HG03060 (cell line): Measurements from ENCODE around the gene NOL12.

Experiments used
- ATAC-seq: cut with Tn5 transposase; IDR thresholded peaks from one replicate; pipeline ENCODE4 v1.9.1; 2021; ENCODE audit warnings: low read depth, moderate number of reproducible peaks; ENCODE audit not compliant: unreplicated experiment

Gene NOL12

GRCh38 chr22:37659066-37659896 lies 26.9 kb upstream of the NOL12 start:
- no peak for ATAC-seq

DNA sequence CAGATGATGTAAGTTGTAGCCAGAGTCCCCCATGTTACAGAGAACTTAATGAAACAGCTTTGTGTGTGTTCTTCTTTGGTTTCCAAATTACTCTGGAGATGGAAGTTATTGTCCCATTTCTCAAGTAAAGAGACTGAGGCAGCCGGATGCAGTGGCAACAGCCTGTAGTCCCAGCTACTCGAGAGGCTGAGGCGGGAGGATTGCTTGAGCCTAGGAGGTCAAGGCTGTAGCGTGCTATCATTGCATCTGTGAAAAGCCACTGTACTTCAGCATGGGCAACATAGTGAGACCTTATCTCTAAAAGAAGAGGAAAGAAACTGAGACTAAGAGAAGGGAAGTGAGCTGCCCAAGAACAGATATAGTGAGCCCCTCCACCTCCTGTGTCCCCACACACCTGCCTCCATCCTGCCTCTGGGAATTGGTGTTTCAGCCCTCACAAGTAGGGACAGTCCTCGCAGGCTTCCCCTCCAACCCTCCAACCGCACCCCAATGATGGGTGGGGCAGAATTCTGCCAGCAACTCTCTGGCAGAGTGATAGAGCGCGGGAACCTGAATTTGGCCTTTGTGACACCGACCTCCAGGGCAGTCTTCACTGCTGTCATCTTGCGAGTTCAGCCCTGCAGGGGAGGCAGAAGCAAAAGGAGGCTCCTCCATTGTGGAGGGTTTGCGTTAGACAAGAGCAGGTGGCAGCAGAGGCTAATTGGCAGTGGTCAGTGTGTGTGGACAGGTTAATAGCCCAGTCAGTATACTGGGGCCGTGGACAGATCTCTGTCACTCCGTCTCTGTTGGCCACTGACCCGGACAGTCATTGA lies 26.0 kb upstream of the NOL12 start:
- no peak for ATAC-seq

DNA sequence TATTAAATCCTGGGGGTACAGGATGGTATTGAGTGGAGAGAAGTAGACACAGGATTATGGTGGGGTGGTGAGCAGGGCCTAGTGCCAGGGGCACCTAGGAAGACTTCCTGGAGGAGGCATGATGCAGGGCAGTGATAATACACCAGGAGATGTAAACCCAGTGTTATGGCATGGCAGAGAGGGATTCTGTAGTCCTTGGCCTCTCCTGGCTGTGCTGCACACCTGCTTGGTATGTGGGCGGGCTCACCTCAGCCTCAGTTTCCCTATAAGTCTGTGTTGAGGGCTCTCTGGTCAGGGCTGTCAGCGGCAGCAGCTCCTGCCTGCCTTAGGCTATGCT lies 25.5 kb upstream of the NOL12 start:
- ATAC-seq, result no peak

DNA sequence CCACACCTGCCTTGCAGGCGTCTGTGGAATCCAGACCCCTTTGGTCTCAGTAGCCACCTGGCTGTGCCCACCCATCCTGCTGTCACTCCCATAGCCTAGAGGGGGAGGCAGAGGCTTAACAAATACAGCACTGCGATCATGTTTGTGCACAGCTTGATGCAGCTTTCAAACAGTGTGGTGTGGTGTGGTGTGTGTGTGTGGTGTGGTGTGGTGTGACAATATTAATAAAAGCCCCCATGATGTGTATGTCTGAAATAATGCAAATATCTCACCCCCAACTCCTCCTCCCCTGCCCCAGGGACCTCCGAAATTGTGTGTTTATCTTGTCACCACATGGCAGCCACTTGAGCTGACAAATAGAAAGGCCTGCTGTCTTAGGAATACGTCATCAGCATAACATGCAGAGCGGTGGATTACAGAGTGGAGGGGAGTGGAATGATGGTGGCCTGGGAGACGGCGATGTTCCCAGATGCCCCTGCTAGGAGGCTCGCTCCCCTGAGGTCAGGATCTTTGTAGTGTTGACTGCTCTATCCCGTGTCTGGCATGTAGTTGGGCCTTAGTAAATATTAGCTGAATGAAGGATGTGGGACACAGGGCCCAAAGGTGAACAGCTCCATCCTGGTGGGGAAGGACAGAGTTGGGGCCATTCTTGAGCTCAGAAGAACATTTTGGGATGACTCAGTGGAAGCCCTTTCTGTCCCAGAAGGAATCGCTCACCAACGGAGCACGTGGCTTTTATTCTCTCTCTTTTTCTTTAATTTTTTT lies 24.8 kb upstream of the NOL12 start:
- no peak for ATAC-seq

DNA sequence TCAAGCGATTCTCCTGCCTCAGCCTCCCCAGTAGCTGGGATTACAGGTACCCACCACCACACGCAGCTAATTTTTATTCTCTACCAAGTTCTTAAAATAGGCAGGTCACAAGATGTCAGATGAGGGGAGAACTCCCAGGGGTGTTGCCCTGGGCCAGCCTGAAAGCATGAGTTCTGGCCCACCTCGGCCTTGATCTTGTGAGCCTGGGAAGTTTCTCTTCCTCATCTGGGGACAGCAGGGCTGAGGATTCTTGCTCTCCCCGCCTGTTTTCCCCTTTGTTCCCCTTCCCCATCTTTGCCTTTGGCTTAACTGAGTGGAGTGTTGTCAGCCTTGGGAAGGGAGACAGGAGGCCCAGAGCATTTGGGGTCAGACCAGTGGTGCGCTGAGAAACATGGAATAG lies 24.1 kb upstream of the NOL12 start:
- ATAC-seq, result no peak

GRCh38 chr22:37663521-37664140 lies 22.5 kb upstream of the NOL12 start:
- ATAC-seq, result no peak

DNA sequence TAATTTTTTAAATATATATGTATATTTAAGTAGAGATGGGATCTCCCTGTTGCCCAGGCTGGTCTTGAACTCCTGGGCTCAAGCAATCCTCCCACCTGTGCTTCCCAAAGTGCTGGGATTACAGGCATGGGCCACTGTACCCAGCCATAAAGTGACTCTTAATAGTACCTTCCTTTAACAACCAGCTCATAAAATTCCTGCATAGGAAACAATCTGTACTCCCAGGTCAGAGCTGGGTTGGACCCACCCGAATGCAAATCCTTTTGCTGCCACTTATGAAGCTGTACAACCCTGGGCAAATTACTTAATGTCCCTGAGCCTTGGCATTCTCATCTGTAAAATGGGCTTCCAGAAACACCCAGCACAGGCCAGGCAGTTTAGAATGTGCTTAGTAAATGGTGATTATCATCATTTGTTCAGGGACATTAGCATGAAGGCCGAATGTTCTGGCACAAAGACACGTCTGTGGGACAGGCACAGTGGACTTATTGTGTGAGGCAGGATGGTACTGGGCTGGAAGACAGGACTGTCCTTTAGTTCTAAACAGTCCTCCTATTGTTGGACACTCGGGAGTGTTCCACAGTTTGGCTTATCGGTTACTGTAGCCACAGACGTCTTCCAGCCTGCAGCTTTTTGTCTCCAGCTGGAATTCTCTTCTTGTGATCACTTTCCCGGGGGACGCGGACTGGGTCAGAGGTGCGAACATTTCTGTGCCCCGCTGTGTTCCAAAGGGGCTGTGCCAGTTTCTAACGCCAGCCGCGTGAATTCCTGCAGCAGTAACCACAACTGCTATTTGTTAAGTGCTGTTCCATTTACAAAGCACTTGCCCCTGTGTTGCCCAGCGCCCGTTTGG lies 21.7 kb upstream of the NOL12 start:
- ATAC-seq, result no peak

DNA sequence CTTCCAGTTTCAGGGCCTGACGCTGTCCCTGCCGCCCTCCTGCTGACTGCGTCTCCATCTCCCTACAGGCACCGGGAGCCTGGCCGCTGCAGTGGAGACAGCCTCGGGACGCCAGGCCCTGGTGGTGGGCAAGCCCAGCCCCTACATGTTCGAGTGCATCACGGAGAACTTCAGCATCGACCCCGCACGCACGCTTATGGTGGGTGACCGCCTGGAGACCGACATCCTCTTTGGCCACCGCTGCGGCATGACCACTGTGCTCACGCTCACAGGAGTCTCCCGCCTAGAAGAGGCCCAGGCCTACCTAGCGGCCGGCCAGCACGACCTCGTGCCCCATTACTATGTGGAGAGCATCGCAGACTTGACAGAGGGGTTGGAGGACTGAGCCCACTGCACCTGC lies 20.7 kb upstream of the NOL12 start:
- no peak for ATAC-seq

GRCh38 chr22:37669586-37669985 lies 16.6 kb upstream of the NOL12 start:
- ATAC-seq, result no peak

DNA sequence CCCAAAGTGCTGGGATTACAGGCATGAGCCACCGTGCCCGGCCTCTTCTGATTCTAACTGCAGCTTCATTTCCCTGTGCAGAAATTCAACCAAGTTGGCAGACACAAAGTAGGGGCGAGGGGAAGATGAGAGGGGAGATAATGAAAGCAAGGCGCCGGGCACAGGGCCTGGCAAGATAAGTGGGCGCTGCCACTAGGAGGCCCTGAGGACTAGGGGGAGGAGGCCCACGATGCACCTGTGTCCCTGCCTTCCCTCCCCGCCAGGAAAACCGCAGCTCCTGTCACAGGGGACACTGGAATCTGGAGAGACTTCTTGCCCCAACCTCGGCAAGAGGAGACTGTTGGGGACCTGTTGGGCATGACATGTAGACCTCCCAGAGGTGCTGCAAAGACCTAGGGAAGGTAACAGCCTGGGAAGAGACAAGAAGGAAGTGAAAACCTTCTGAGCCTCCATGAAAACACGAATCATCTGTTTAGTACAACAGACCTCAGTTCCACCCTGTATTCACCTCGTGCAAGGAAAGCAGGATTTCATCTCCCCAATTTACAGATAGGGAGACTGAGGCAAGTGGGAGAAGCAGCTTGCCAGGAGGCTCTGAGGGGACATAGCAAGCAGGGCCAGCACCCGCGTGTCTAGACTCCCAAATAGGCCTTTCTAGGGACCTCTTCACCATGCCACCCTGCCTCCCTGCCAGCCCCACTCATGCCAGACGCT lies 13.8 kb upstream of the NOL12 start:
- ATAC-seq, result no peak

- ATAC-seq, result no peak
These were observed 13.2 kb upstream of the NOL12 start for GRCh38 chr22:37672920-37673455.

GRCh38 chr22:37674248-37674647 lies 11.9 kb upstream of the NOL12 start:
- no peak for ATAC-seq

- ATAC-seq, result no peak
These were observed 10.9 kb upstream of the NOL12 start, which contains the start of gene LGALS1 for GRCh38 chr22:37674951-37675929. Gene LGALS1 (plus strand): TSS chr22:37675636. CDS start chr22:37675703, 67 bp downstream.

- ATAC-seq, result no peak
These were observed 10.0 kb upstream of the NOL12 start for GRCh38 chr22:37675930-37676735.

- no peak for ATAC-seq
These were observed 9.2 kb upstream of the NOL12 start for GRCh38 chr22:37676736-37677492.

DNA sequence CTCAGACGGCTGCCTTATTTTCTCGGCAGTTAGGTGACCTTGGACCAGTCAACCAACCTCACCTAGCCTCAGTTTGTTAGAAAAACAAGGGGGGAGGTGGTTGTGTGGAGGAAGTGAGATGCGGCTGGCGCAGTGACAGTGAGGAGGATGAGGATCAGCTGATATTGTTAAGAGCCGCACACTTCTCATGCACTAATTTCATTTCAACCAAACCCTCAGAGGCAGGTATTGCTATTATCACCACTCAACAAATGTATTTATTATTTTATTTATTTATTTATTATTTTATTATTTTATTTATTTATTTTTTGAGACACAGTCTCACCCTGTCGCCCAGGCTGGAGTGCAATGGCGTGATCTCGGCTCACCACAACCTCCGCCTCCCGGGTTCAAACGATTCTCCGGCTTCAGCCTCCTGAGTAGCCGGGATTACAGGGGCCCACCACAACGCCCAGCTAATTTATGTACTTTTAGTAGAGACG lies 8.6 kb upstream of the NOL12 start:
- no peak for ATAC-seq
